Measurements from ENCODE around the gene ZGPAT. TPM values are rescaled to one million over a fixed set of nuclear protein-coding genes. Genes with fewer than 3 reads are reported as not detected.

Gene ZGPAT
- total RNA-seq, 6 experiments from 2014 or later = 18.7 to 68.9 (median 31.9) TPM

GRCh38 chr20:63741676-63742380 lies 34.0 kb downstream of the ZGPAT start:
- DNase-seq (no peak), ATAC-seq (no peak)
- Histone ChIP-seq H3K36me3 (peaks cover 0 to 14% (median 7%) of the 10 kb centered on the region in 4 donors), H3K27ac (peak overlapping the region in 1 of 3 donors; percentile 92), H3K9me3 (no peaks in the 10 kb centered on the region), H3K4me1 (peaks cover 0 to 28% (median 12%) of the 10 kb centered on the region in 4 donors), H3K27me3 (no peaks in the 10 kb centered on the region), H3K4me3 (peak overlapping the region; percentile 48 to 85 (median 68))
- intact Hi-C loops (cut with DNase I) = no loop called here
- TF ChIP-seq POLR2A (IDR thresholded peaks at IDR 0.05) = no peak
- TF ChIP-seq CTCF (IDR thresholded peaks at IDR 0.05) = no peak
- WGBS (ENCODE audit: insufficient coverage, low coverage, low lambda C conversion rate, missing lambda C conversion rate) = 39% methylated on average over 5 of the region's 30 CpGs

GRCh38 chr20:63742381-63743024 lies 34.7 kb downstream of the ZGPAT start:
- Histone ChIP-seq H3K27ac (peak overlapping the region in 1 of 3 donors; percentile 37), H3K9me3 (no peaks in the 10 kb centered on the region), H3K4me3 (peak overlapping the region in 1 of 3 donors; percentile 85), H3K27me3 (no peaks in the 10 kb centered on the region), H3K36me3 (peaks cover 0 to 14% (median 7%) of the 10 kb centered on the region in 4 donors), H3K4me1 (peaks cover 0 to 28% (median 12%) of the 10 kb centered on the region in 4 donors)
- 36% methylated on average over 3 of the region's 37 CpGs for WGBS (ENCODE audit: insufficient coverage, low coverage, low lambda C conversion rate, missing lambda C conversion rate)
- DNase-seq = peak; percentile 20 to 59 (median 51)
- no peak for ATAC-seq
- TF ChIP-seq CTCF (IDR thresholded peaks at IDR 0.05) (no peak), POLR2A (IDR thresholded peaks at IDR 0.05) (no peak)
- intact Hi-C loops (cut with DNase I) = no loop called here

GRCh38 chr20:63743210-63743970 lies 35.6 kb downstream of the ZGPAT start:
- Histone ChIP-seq H3K4me1 (peaks cover 0 to 28% (median 12%) of the 10 kb centered on the region in 4 donors), H3K9me3 (no peaks in the 10 kb centered on the region), H3K36me3 (peaks cover 0 to 14% (median 7%) of the 10 kb centered on the region in 4 donors), H3K27ac (peak overlapping the region in 1 of 3 donors; percentile 37), H3K27me3 (no peaks in the 10 kb centered on the region), H3K4me3 (peak overlapping the region in 1 of 3 donors; percentile 85)
- ATAC-seq (no peak), DNase-seq (peak in 1 of 3 donors; percentile 45)
- no peak for TF ChIP-seq POLR2A (IDR thresholded peaks at IDR 0.05)
- TF ChIP-seq CTCF (IDR thresholded peaks at IDR 0.05) = no peak
- 42% methylated on average over 19 of the region's 31 CpGs for WGBS (ENCODE audit: insufficient coverage, low coverage, low lambda C conversion rate, missing lambda C conversion rate)
- intact Hi-C loops (cut with DNase I) = no loop called here

- Histone ChIP-seq H3K27ac (no peak overlapping the region), H3K27me3 (no peaks in the 10 kb centered on the region), H3K36me3 (peaks cover 0 to 14% (median 7%) of the 10 kb centered on the region in 4 donors), H3K4me1 (peaks cover 0 to 28% (median 12%) of the 10 kb centered on the region in 4 donors), H3K4me3 (no peak overlapping the region), H3K9me3 (no peaks in the 10 kb centered on the region)
- WGBS (ENCODE audit: insufficient coverage, low coverage, low lambda C conversion rate, missing lambda C conversion rate) = 55% methylated on average over 4 of the region's 4 CpGs
- intact Hi-C loops (cut with DNase I) = no loop called here
- ATAC-seq (no peak), DNase-seq (no peak)
- no peak for TF ChIP-seq POLR2A (IDR thresholded peaks at IDR 0.05)
Observed at GRCh38 chr20:63744158-63744557, 36.3 kb downstream of the ZGPAT start.

All from right lobe of liver (tissue), 6 donors.